SH-SY5Y (cell line): ENCODE data around the gene TRIM36.

Source experiments
- GATA2 ChIP-seq: IDR thresholded peaks from 2 replicates; pipeline ENCODE4 v1.6.1; 2011; ENCODE audit warnings: mild to moderate bottlenecking, low read depth, low read length
- GATA3 ChIP-seq: IDR thresholded peaks from 2 replicates; pipeline ENCODE4 v1.6.1; 2011; ENCODE audit warnings: low read depth, mild to moderate bottlenecking, low read length, moderate library complexity

- no peak for TF ChIP-seq GATA2
- TF ChIP-seq GATA3 = no peak
These were observed 45.0 kb downstream of the TRIM36 start for GRCh38 chr5:115124741-115125140.
